PC-9 (cell line): ENCODE data around the gene CASQ1. TPM values are rescaled to one million over a fixed set of nuclear protein-coding genes. Genes with fewer than 3 reads are reported as not detected.

Source experiments
- BruUV-seq: library from RNA; stranded (reverse); fragments of 400-500 nt; replicated peaks from 2 replicates; lab custom pipeline; 2021; lab: Mats Ljungman, UMichigan
- CTCF ChIA-PET: fragments of 300-600 bp; sonication (Branson Sonifier 250); formaldehyde crosslinking; loops from one replicate; lab custom pipeline; 2022; ENCODE audit warnings: antibody characterized with exemption; lab: Charles Lee
- POLR2A ChIA-PET: fragments of 300-600 bp; sonication (Branson Sonifier 250); formaldehyde crosslinking; loops from one replicate; lab custom pipeline; 2022; ENCODE audit warnings: antibody characterized with exemption; ENCODE audit not compliant: unreplicated experiment; lab: Charles Lee
- DNase-seq, 2 experiments: peaks; one replicate each; pipeline versions ENCODE4 v3.0.0 to v3.0.0-alpha.2; 2015 to 2022; ENCODE audit warnings: mixed read lengths in 1 of 2
- H2AFZ ChIP-seq: fragments of 200-600 bp; sonication (generic); 2 replicates; pipeline ENCODE4 v1.8.1; 2017; ENCODE audit warnings: antibody characterized with exemption
- H3F3A ChIP-seq: fragments of 200-600 bp; sonication (generic); 2 replicates; pipeline ENCODE4 v1.8.1; 2017; ENCODE audit warnings: antibody characterized with exemption, mild to moderate bottlenecking, low read depth; ENCODE audit not compliant: insufficient read depth
- H3K27ac ChIP-seq: fragments of 200-600 bp; sonication (generic); 2 replicates; pipeline ENCODE4 v1.6.1; 2016; ENCODE audit warnings: mixed run types
- H3K27me3 ChIP-seq: fragments of 200-600 bp; sonication (generic); 2 replicates; pipeline ENCODE4 v1.6.1; 2016; ENCODE audit warnings: low read depth, mixed run types; ENCODE audit not compliant: insufficient read depth
- H3K36me3 ChIP-seq: fragments of 200-600 bp; sonication (generic); 2 replicates; pipeline ENCODE4 v1.6.1; 2016; ENCODE audit warnings: low read depth, mixed run types
- H3K4me1 ChIP-seq: fragments of 200-600 bp; sonication (generic); replicated peaks from 2 replicates; pipeline ENCODE4 v1.6.1; 2016; ENCODE audit warnings: mixed run types; ENCODE audit not compliant: insufficient read depth
- H3K4me2 ChIP-seq: fragments of 200-600 bp; sonication (generic); 2 replicates; pipeline ENCODE4 v1.6.1; 2017; ENCODE audit warnings: mixed run types
- H3K4me3 ChIP-seq: fragments of 200-600 bp; sonication (generic); 2 replicates; pipeline ENCODE4 v1.6.1; 2016; ENCODE audit warnings: mixed run types
- H3K79me2 ChIP-seq: fragments of 200-600 bp; sonication (generic); 2 replicates; pipeline ENCODE4 v1.6.1; 2017; ENCODE audit warnings: low read depth, mixed run types
- H3K9me2 ChIP-seq: fragments of 200-600 bp; sonication (generic); 2 replicates; pipeline ENCODE4 v1.8.1; 2017; ENCODE audit warnings: mild to moderate bottlenecking; ENCODE audit not compliant: insufficient read depth
- H3K9me3 ChIP-seq: fragments of 200-600 bp; sonication (generic); 2 replicates; pipeline ENCODE4 v1.8.1; 2016; ENCODE audit warnings: low read depth; ENCODE audit not compliant: insufficient read depth
- H4K20me1 ChIP-seq: fragments of 200-600 bp; sonication (generic); 2 replicates; pipeline ENCODE4 v1.8.1; 2017; ENCODE audit not compliant: insufficient read depth
- CTCF ChIP-seq: fragments of 200-600 bp; sonication (generic); conservative IDR thresholded peaks from 2 replicates; pipeline ENCODE4 v1.6.1; 2017; ENCODE audit warnings: mixed run types, antibody characterized with exemption, mild to moderate bottlenecking, moderate library complexity
- EZH2 ChIP-seq: fragments of 200-600 bp; sonication (generic); IDR thresholded peaks from 2 replicates; pipeline ENCODE4 v1.8.0; 2017; ENCODE audit warnings: antibody characterized with exemption, low read depth
- intact Hi-C: fragments of 100-400 bp; cut with micrococcal nuclease; formaldehyde crosslinking; loops from one replicate; pipeline ENCODE4 v1.10.0; 2022; ENCODE audit not compliant: unreplicated experiment
- total RNA-seq: library from RNA; stranded (reverse); gene quantifications from 2 replicates; pipeline ENCODE4 v1.2.3, GENCODE V29; 2021

The CASQ1 gene
- total RNA-seq, 1 experiment from 2014 or later: not detected

- peaks cover 56% of the 10 kb centered on the region for H3K79me2 ChIP-seq
- POLR2A ChIA-PET: interaction anchor here (0.5 kb wide), 1 partner anchor 37 kb away, joined by 3 read pairs; no protein-coding TSS in a partner anchor
Measured at GRCh38 chr1:160251011-160251410, 60.6 kb downstream of the CASQ1 start.

More at GRCh38 chr1:160251011-160251410, 60.6 kb downstream of the CASQ1 start:
- TF ChIP-seq CTCF (no peak), EZH2 (no peak)
- Histone ChIP-seq H3K27ac (no peak overlapping the region), H3K27me3 (no peaks in the 10 kb centered on the region), H3K4me2 (no peak overlapping the region), H3K4me1 (no peaks in the 10 kb centered on the region), H3F3A (peaks cover 9% of the 10 kb centered on the region; the same call in 1 of the 2 replicates), H3K9me3 (no peaks in the 10 kb centered on the region), H2AFZ (no peak overlapping the region), H4K20me1 (peaks cover 40% of the 10 kb centered on the region), H3K4me3 (no peak overlapping the region), H3K9me2 (no peaks in the 10 kb centered on the region), H3K36me3 (0 out of 2 replicates have a peak, but pooled peaks cover 8% of the 10 kb centered on the region)
- no peak for DNase-seq
- CTCF ChIA-PET: interaction anchor here (1.1 to 1.9 kb wide), 2 partner anchors 12 to 58 kb away, joined by 3 to 15 read pairs; partner anchors contain the start of gene DCAF8
- BruUV-seq: no TSS peak
- intact Hi-C loops: no loop called here

Other genes with a start within 250 kb of the CASQ1 start
- gene IGSF9, start 245.0 kb upstream of the CASQ1 start, total RNA-seq: 22.9 and 23.4 TPM in 2 replicates
- 0.58 and 0.94 TPM in 2 replicates for gene SLAMF9, start 236.3 kb upstream of the CASQ1 start, total RNA-seq
- gene PIGM, start 158.6 kb upstream of the CASQ1 start, total RNA-seq: 3.3 and 4.0 TPM in 2 replicates
- not detected in 2 replicates for gene KCNJ10, start 120.4 kb upstream of the CASQ1 start, total RNA-seq
- gene KCNJ9, start 109.0 kb upstream of the CASQ1 start, total RNA-seq: not detected in 2 replicates
- 27.4 and 38.0 TPM in 2 replicates for gene IGSF8, start 92.0 kb upstream of the CASQ1 start, total RNA-seq
- gene ATP1A2, start 74.8 kb upstream of the CASQ1 start, total RNA-seq: 1.1 TPM in 2 replicates
- not detected in 2 replicates for gene ATP1A4, start 39.0 kb upstream of the CASQ1 start, total RNA-seq
- 84.7 and 139 TPM in 2 replicates for gene PEA15, start 14.8 kb downstream of the CASQ1 start, total RNA-seq
- 152 and 161 TPM in 2 replicates for gene DCAF8, start 72.0 kb downstream of the CASQ1 start, total RNA-seq
- gene PEX19, start 94.6 kb downstream of the CASQ1 start, total RNA-seq: 50.1 and 52.5 TPM in 2 replicates
- 146 and 147 TPM in 2 replicates for gene COPA, start 152.7 kb downstream of the CASQ1 start, total RNA-seq
- gene NCSTN, start 152.8 kb downstream of the CASQ1 start, total RNA-seq: 54.7 and 55.8 TPM in 2 replicates
- 0.26 TPM in 1 of 2 replicates, not detected in the other for gene NHLH1, start 176.5 kb downstream of the CASQ1 start, total RNA-seq
- 11.5 and 12.4 TPM in 2 replicates for gene VANGL2, start 210.0 kb downstream of the CASQ1 start, total RNA-seq